ENCODE data around the gene ARMC9. TPM values are rescaled to one million over a fixed set of nuclear protein-coding genes. Genes with fewer than 3 reads are reported as not detected.

The ARMC9 gene
- total RNA-seq, 1 experiment from 2014 or later = 42.7 TPM

GRCh38 chr2:231263118-231263831 is 64.8 kb downstream of the ARMC9 start:
- no TSS peak for BruUV-seq (replicated peaks)
- Histone ChIP-seq H3K9me3 (ENCODE audit: control insufficient read depth, insufficient read depth, low read depth, low read length) (no peaks in the 10 kb centered on the region), H3K27ac (ENCODE audit: low read length) (no peak overlapping the region)

More at GRCh38 chr2:231263118-231263831, 64.8 kb downstream of the ARMC9 start:
- POLR2A ChIA-PET = no interaction called here
- no peaks in the 10 kb centered on the region for H3K27me3 ChIP-seq (ENCODE audit: control insufficient read depth, insufficient read depth, low read length)
- in situ Hi-C loops (cut with HindIII; ENCODE audit: low pct_unique_long_range_greater_than_20kb, low sequenced_read_pairs) (no loop called here), intact Hi-C loops (cut with micrococcal nuclease; ENCODE audit: unreplicated experiment) (no loop called here)
- H3K4me3 ChIP-seq (ENCODE audit: low read depth in 2 of 2, low read length in 2 of 2) = no peak overlapping the region
- DNase-seq (ENCODE audit: low read depth, low spot score) = no peak
- TF ChIP-seq SIN3A (IDR thresholded peaks at IDR 0.05; ENCODE audit: borderline replicate concordance, insufficient read depth, low read depth, low read length) = no peak
- TF ChIP-seq REST (IDR thresholded peaks at IDR 0.05; ENCODE audit: insufficient read depth in 1 of 2, low read depth in 2 of 2, low read length in 1 of 2) = no peak
- TF ChIP-seq POLR2AphosphoS5 (IDR thresholded peaks at IDR 0.05; ENCODE audit: low read depth, low read length) = no peak
- TF ChIP-seq CTCF (IDR thresholded peaks at IDR 0.05) = no peak
- no peak for TF ChIP-seq TCF7L2 (IDR thresholded peaks at IDR 0.05; ENCODE audit: low read depth, low read length)
- H3K36me3 ChIP-seq (ENCODE audit: control insufficient read depth, insufficient read depth, low read length) = no peaks in the 10 kb centered on the region
- CTCF ChIA-PET = no interaction called here
- no peaks in the 10 kb centered on the region for H3K4me1 ChIP-seq (ENCODE audit: control insufficient read depth, insufficient read depth, low read length)
- ATAC-seq = no peak
